ENCODE data around the gene UCK1.
"Not testable (repeated sequence)": the region's sequence is repeated elsewhere in the genome, so short reads cannot be mapped to it uniquely, and the experiment has no call there.

Gene UCK1

DNA sequence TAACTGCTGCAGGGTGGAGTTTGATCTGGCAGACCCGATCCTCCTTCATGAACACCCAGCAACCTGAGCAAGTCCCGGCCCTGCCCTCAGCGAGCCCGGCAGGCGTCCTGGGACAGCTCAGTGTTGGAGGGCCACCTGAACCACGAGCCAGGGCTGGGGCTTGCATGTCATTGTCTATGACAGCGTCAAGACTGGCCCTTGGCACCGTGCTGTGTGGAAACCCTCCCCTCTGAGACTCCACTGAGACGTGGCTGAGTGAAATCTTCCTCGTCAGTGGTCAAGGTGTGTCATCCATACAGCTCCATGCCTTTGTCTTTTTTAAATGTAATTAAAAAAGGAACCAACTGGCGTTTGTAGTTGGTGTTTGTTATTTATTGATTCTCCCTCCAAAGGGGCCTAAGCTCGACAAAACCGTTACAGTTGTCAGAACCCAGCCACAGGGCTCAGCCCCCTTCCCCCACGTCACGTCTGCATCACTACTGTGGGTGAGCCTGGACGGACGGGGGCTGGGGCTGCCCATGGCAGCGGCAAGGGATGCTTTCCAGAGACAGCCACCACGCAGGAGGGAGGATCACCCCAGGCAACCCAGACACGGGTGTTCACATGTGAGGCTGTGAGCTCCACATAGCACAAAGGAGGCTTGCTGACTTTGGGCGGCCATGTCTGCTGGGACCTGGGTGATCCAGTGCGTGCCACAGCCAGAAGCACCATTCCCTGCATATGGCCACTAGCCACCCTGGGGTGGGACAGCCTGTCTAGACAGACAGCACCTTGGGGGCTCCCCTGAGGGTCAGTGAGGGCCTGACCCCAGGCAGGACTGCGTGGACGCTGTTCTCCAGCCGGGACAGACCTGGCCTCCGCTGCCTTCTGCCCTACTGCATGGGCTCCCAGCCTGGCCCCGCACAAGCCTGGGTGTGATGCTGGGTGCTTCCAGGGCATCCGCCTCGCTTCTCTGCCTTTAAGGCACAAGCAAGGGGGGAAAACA, 7.3 kb downstream of the UCK1 start:
- no peak for DNase-seq (ENCODE audit: low read depth)

- DNase-seq (ENCODE audit: low read depth) = no peak
Measured at GRCh38 chr9:131523086-131523388, 8.0 kb downstream of the UCK1 start.

DNA sequence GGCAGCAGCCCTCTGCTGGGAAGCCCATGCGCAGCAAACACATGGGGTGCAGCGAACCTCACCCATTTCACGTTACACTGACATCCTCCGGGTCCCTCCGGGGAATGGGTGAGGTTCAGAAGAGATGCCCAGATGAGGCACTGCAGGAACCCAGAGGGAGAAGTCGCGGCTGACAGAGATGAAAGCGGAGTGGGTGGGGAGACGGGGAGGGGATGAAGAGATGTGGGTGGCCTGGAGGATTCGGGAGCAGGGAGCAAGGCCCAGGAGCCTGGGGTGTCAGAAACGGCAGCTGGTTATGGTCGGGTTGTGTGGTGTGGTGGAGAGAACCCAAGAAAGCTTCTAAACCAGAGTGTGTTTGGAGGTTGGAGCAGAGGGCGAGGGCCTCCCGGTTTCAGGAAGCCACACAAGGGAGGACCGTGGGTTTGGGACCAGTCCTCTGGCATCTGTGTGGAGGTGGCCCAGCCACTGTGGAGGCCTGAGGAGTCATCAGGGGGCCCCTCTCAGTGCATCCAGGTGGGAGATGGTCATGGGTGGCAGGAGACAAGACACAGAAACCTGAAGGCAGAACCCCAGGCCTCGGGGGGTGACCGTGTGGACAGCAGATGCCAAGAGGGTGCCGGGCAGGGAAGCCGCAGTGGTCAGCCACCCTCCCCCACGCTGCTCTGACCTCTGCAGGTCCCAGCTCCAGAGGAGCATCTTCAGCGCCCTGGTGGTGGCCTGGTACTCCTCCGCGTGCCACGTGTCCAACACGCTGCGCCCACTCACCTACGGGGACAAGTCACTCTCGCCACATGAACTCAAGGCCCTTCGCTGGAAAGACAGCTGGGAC, 8.6 kb downstream of the UCK1 start:
- DNase-seq (ENCODE audit: low read depth) = no peak

GRCh38 chr9:131521822-131522221, 9.2 kb downstream of the UCK1 start:
- no peak for DNase-seq (ENCODE audit: low read depth)

DNA sequence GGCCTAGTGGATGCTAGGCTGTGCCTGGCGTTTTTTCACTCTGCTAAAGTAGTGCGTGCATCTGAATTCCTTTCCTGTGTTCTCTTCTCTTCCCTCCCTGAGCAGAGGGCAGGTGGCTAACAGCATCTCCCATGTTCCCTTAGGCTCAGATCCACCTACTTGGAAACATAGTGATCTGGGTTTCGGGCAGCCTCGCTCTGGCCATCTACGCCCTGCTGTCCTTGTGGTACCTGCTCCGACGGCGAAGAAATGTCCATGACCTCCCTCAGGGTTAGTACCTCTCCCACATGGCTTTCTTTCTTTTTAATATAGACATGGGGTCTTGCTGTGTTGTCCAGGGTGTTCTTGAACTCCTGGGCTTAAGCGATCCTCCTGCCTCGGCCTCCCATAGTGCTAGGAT, 9.9 kb downstream of the UCK1 start:
- DNase-seq (ENCODE audit: low read depth) = no peak

- DNase-seq (ENCODE audit: low read depth) = no peak
Measured at GRCh38 chr9:131520503-131520902, 10.6 kb downstream of the UCK1 start.

- no peak for DNase-seq (ENCODE audit: low read depth)
Measured at GRCh38 chr9:131518553-131518952, 12.5 kb downstream of the UCK1 start.

GRCh38 chr9:131517761-131518190, 13.3 kb downstream of the UCK1 start:
- DNase-seq (ENCODE audit: low read depth) = no peak

DNA sequence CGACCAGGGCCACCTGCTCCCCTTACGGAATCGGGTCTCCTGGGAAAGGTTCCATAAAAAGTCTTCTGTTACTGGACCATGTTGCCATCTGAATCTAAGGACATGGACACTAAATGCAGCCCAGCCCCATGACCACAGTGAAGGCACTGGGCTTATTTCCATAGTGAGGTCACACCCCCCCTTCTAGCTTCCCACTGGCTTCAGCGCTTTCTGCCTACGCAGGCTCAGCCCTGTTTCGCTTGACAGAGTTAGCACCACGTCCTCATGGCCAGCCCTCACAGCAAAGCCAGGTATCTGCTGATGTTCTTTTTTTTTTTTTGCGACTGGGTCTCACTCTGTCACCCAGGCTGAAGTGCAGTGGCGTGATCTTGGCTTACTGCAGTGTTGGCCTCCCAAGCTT, 14.1 kb downstream of the UCK1 start:
- no peak for DNase-seq (ENCODE audit: low read depth)

- no peak for DNase-seq (ENCODE audit: low read depth)
Measured at GRCh38 chr9:131516100-131516499, 15.0 kb downstream of the UCK1 start.

DNA sequence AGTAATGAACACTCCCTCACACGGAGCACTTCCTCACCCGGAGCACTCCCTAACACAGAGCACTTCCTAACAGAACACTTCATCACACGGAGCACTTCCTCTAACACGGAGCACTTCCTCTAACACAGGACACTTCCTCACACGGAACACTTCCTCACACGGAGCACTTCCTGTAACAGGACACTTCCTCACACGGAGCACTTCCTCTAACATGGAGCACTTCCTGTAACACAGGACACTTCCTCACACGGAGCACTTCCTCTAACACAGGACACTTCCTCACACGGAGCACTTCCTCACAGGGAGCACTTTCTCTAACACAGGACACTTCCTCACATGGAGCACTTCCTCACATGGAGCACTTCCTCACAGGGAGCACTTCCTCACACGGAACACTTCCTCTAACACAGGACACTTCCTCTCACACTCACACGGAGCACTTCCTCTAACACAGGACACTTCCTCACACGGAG, 15.5 kb downstream of the UCK1 start:
- DNase-seq (ENCODE audit: low read depth) = not testable (repeated sequence)

- DNase-seq (ENCODE audit: low read depth) = no peak
Measured at GRCh38 chr9:131513177-131513576, 17.9 kb downstream of the UCK1 start.

GRCh38 chr9:131511880-131512279, 19.2 kb downstream of the UCK1 start:
- no peak for DNase-seq (ENCODE audit: low read depth)

- no peak for DNase-seq (ENCODE audit: low read depth)
Measured at GRCh38 chr9:131511416-131511815, 19.6 kb downstream of the UCK1 start.

- no peak for DNase-seq (ENCODE audit: low read depth)
Measured at GRCh38 chr9:131505012-131505411, 26.1 kb downstream of the UCK1 start.

DNA sequence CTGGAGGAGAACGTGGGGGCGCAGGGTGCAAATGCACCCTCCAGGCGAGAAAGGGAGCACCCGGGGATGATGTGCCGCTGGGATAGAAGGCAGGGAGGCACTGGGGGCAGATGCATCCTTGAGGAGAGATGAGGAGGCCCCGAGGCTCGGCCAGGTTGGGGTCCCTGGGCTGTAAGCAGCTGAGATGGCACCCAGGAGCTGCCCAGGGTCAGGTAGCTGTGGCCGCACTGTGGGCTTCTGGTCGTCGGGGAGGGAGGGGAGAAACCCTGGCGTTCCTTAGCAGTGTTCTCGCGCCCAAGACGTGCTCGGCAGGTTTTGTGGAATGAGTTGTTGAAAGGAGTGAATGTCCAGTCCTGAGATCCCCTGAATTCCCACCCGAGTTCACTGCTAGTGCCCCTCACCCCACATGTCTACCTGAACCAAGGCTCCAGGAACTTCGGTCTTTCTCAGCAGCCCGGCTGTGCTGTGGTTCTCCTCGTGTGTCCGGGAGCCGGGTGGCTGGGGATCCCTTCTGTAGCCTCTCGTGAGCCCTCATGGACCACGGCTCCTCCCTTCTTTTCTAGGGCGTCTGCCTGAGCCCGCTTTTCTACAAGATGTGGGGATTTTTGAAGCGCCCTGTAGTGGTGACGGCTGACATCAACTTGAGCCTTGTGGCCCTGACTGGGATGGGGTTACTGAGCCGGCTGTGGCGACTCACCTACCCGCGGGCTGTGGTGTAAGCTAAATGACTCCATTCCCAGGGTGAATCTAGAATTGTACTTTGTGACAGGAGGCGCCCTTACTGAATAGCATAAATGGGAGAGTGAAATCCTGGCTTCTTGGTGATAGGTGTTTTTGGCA, 27.2 kb downstream of the UCK1 start:
- DNase-seq (ENCODE audit: low read depth) = no peak

DNA sequence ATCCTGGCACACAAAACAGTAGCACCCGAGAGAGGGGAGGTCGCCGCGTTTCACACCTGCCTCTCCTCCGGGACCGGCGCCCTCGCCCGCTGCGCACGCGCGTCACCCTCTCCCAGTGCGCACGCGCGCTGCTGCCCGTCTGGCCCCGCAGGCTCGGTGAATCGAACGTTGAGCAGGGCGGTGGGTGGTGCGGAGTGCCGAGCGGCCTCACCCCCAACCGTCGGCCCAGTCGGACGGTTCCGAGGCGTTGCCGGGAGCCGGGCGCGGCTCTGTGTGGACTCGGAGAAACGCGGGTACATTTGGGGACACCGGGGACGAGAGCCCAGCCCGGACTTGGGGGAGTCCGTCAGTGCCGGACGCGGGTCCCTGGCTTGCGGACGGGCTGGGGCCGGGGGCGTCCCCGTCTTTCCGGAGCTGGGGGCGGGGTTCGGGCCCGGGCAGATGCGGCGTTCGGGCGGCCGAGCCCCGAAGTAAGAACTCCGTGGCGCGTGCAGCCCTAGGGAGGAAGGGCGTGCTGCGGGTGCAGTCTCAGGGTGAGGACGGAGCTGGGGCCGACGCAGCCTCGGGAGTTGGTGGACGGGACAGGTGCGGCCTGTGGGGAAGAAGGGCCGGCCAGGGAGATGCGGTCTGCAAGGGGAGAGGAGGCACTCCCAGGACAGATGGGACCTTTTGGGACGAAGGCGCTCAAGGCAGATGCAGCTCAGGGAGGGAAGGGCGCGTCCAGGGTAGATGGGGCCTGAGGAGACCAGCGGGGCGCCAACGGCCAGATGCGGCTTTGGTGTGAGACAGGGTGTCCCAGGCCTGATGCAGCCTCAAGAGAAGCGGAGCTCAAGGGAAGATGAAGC, 28.1 kb downstream of the UCK1 start, which contains the start of gene POMT1:
TSS of gene POMT1 (plus strand) at position 138 of the 845 bp plus-strand sequence. CDS start 1,301 bp downstream, outside the sequence.
- peak; percentile 62 for DNase-seq (ENCODE audit: low read depth)

DNA sequence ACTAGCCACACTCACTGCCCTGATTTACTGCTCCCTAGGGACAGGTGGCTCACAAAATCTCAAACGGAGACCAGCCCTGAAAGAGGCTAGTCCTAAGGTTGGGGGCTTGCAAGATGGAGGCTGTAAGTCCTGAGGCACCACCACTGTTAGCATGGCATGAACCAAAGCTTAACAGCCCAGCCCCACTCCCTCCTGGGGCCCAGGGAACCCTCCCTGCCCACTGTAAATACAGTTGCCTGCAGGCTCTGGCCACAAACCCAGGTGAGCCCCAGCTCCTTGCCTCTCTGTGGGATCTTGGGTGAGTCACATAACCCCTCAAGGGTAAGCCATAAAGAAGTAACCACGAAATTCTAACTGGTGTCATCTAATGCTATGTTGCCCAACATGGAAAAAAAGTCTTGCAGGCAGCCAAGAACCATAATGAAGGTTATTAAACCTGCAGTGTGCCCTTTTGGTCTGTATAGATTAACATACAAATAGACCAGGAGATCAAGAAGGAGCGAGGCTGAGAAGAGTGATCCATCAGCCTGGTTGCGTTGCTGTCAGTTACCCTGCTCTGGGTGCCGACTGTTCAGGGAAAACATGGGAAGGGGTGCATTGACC, 30.0 kb downstream of the UCK1 start:
- no peak for DNase-seq (ENCODE audit: low read depth)

GRCh38 chr9:131500377-131500776, 30.7 kb downstream of the UCK1 start:
- no peak for DNase-seq (ENCODE audit: low read depth)

GRCh38 chr9:131499254-131499767, 31.8 kb downstream of the UCK1 start:
- DNase-seq (ENCODE audit: low read depth) = no peak
